Left hindlimb (tissue), 1 donor: ENCODE data around the gene ARID1B.

Source experiments
- DNase-seq: peaks from one replicate; pipeline ENCODE4 v3.0.0-alpha.2; 2018

ARID1B gene

DNA sequence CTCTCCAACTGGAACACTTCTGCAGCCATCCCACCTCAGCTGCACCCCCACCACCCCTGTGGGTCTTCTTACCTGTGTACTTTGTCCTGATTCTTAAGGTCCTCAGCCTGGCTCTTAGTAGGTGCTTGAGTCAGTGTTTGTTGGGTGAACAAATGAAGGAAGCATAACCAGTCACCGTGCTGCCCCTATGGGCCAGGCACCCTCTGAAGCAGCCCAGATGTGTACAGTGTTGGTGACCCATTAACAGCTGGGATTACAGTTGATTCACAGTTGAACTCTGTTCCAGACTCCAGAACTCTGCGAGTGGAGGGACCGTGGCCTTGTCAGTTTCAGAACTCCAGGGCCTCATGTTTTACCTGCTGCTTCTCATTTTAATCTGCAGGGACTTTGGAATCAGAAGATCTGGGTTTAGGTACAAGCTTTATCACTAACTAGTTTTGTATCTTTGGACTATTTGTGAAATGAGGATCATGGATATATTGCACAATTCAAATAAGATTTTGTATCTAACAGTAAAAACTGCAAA is 342.4 kb downstream of the ARID1B start:
- DNase-seq, result no peak

DNA sequence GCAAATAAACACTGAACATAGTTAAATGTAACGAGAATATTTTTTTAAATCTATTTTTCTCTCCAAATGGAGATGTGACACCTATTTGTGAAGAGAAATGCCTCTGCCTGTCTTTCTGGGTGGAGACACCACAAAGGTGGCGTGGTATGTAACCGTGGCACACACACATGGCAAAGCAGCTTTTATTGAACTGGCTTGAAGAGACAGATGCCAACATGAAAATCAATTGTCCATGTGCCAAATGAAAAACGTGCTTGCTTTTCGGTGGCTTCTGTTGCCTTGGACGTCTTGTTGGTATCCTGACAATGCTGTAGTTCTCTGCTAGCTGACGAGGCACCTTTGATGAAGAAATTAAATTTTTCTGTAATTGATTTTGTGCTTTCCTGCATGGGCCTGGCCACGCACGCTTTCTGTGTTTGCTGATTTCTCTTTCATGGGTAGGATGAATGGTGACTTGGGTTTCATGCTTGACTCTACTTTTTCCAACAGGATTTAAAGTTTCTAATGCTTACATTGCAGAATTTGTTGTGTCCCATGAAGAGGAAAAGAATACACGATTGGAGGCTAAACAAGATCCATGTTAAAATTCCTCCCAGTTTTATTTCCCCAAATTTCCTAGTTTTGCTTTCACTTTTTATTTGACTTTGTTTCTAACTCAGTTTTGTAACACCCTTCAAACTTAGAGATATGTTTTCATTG is 343.5 kb downstream of the ARID1B start:
- DNase-seq, result no peak

DNA sequence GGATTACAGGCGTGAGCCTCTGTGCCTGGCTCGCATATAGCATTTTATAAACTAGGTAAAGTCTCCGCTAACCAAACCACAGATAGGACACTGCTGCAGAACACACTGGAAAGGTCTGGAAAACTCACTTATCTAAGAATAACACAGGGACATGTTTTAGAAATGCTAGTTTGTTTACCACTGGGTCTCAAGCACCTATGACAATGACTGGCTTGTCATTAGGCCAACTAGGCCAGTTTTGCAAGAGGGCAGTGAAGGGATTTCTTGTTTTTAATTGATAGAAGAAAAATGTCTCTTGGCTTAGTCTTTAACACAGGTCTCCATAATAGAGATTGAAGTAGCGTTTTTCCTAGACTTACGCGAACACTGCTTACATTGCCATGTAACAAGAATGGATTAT is 344.7 kb downstream of the ARID1B start:
- no peak for DNase-seq

DNA sequence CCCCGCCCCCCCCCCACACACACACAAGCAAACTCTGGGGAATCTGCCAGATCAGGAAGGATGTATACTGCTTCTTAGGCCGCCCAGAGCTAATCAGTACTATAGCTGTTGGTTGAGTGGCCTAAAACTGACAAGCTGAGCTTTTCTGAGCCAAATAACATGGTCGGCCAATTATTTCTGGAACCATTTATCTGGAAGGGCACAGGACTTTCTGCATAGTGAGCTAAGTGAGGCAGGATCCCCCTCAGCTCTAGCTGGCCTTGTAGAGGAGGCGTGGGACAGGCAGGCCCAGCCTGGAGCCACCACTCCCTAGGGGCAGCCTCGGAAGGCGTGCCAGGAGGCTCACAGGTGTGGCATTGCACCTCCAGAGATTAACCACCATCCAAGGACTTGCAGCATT is 346.1 kb downstream of the ARID1B start:
- DNase-seq, result no peak

DNA sequence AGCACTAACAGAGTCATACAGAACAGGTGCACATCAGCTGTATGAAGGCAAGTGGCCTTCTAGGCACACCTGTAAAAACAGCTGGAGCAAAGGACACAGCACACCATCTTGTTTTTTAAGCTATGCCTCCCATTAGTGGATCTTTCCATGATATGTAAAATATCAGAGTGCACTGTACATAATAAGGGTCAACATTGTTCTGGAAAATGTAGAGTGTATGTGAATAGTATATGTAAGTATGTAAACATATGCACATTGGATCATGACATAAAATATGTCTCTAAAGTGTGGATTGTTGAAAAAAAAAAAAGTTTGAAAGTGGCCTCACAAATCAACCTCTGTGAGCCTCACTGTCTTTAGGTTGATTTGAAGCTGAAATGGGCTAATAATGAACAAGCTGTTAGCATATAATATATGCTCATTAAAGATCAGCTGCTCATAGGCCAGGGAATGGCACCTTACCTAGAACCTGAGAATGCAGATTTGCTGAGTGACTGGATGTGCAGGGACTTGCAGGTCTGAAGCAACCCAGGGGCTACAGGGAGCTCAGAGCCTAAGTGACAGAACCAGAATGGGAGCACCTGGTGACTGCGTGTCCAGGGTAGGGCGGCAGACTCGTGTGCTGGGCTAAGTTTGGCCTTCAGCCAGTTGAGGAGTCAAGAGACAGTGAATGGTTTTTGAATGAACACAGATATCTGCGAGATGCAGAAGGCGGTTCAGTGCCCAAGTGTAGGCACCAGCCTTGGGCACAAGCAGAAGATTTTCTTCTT is 347.5 kb downstream of the ARID1B start:
- DNase-seq, result no peak

DNA sequence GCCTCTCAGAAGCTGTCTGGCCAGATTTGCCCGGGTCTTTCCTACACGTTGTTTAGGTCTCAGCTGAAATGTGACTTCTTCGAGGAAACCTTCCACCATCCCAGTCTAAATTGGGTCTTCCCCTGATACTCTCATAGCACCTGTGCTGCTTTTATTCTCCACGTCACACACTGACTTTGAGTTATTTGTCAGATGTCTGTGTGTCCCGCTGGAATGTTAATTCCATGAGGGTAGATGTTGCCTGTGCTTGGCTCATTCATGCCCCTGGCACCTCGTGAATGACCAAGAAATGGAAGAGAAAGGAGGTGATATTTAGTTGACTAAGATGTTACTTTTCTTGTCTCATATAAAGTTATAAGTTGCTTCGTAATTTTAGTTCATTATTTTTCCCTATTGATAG is 348.4 kb downstream of the ARID1B start:
- DNase-seq, result no peak

DNA sequence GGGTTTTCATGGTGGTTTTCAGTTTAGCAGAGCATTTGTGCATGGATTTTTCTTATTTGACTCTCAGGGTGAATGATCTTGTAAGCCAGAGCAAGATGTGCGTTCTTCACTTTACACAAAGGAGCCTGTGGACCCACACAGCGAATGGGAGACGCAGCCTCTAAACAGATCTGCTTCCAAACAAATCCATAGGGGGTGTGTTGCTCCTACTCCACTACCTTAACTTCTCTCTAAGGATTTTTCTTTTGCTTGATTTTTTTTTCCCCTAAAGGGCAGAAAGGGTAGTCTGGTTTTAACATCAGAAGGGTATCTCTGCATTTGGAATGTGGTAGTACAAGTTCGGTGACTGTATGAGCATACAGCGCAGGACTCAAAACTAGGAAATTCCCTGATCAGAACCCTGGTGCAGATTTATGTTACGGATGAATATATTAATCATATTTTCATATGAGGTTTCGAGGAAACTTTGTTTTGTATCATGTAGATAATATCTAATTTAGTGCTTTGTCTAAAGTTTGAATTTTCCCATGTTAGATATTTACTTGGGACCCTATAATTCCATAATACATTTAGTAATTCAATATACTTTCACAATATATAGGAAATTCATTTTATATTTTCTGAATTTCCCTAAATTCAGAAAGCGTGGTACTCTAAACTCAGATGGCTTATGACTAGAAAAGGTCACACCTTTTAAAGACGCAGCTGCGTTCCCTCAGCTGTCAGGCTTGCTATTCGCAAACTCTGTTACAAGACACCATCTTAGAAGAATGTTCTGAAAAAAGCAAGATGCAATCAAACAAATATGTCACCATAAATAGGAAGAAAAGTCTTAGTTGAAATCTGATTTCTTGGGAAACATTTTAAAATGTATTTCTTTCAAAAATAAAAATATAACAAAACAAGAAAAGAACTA is 349.3 kb downstream of the ARID1B start:
- no peak for DNase-seq

DNA sequence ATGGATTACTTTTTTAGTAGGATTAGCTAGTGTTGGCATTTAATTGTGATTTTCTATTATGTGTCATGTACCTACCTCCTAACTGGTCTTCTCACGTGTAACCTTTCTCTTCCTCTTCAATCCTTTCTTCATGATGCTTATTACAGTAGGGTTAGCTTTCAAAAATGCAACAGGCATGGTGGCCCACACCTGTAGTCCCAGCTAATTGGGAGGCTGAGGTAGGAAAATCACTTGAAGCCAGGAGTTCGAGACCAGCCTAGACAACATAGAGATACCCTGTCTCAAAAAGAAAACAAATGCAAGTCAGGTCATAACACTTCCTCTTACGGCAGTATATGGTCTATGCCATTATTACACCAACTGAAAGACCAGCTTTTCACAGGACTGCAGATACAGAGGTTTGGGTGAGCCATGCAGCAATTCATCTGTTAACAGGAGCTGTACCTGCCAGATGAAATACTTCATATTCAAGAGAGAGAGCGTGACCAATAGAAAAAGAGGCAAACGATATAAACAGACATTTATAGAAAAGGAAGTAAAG is 351.1 kb downstream of the ARID1B start:
- DNase-seq, result no peak

DNA sequence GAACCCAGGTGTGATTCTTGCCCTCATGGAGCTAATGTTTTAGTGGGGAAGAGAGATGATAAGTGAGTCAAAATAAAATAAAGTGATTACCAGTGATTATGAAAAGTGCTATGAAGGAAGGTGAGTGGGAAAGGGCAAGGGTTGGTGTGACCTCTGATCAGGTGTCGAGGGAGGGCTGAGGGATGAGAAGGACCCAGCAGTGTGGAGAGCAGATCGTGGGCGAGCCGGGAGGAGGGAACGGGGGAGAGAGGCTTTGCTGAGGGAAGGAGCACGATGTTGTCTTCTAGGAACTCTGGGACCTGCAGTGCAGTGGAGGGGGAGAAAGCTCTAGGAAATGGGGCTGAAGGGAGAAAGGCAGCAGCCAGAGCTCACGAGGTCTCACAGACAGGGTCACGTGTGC is 354.1 kb downstream of the ARID1B start:
- no peak for DNase-seq

DNA sequence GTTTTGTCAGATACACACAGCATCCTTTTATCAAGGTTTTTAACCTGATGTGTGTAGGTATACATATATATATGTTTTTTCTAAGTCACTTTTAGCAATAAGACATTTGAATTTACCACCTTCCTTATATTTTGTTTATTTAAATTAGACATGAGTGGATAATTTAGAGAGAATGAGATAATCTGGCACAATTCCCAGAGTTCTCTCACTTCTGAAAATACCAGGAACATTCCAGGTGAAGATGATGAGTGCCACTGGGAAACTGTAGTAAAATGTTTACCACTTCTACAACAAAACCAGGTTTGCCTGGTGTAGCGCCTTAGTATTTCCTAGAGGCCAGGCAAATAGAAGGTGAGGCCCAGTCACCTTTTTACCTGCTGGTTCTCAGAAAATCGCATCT is 356.7 kb downstream of the ARID1B start:
- no peak for DNase-seq

DNA sequence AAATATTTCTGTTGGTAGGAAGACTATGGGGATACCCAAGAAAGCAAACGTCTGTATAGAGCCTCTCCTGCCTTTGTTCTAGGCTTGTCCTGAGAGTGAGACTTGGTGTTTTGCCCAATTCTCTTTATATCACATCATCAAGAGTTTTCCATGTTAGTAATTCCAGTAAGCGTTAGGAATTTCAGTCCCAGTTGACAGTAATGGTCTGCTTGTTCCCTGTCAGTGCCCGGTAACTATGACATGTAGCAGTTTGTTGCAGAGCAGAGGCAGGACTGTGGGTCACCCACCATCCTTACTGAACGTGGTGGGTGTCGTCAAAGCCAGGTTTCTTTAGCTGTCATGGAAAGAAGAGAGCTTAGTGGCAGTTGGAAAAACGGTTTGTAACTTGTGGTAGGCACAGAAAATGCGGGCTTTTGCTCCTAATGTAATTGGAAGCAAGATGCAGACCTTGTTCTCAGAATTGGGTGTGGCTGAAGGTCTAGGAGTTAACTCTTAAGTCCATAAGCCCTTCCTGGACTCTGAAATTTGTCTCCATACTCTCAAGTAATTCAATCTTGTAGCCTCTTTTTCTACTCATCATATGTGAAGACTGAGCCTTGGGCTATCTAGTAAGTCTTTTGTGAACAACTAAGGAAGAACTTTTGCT is 357.3 kb downstream of the ARID1B start:
- no peak for DNase-seq

DNA sequence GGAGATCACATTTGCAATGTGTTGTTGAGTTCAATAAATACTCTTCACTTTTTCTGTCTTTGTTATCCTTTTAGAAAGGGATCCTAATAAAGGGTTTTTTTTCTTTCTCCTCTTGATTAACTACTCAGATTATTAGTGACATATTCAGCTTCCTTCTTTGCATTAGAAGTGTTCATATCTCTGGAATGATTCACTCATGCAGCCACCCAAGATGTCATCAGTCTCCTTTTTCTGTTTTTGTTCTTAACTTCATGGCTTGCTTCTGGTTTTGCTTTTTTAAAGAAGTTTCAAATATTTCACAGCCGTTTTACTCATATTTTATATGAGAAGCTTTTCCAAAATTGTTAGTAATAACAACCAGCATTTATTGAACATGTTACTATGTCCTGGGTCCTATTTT is 358.5 kb downstream of the ARID1B start:
- no peak for DNase-seq

DNA sequence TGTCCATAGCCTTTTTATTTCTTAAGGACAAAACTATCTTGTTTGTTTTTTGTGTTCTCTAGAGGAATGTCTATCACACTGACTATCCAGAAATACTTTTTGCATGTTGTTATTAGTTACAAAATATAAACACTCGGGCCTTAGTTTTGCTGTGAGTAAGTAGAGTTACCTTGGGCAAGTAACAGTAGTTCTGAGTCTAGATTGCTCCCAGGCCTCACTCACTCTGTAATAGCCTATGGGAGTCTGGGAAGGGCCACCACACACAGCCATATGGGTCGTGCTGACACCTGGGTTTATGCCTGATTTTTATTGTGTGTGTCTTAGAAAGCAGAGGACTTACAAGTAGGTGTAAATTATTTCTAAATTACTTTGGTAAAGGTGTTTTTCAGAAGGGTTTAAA is 360.3 kb downstream of the ARID1B start:
- no peak for DNase-seq

DNA sequence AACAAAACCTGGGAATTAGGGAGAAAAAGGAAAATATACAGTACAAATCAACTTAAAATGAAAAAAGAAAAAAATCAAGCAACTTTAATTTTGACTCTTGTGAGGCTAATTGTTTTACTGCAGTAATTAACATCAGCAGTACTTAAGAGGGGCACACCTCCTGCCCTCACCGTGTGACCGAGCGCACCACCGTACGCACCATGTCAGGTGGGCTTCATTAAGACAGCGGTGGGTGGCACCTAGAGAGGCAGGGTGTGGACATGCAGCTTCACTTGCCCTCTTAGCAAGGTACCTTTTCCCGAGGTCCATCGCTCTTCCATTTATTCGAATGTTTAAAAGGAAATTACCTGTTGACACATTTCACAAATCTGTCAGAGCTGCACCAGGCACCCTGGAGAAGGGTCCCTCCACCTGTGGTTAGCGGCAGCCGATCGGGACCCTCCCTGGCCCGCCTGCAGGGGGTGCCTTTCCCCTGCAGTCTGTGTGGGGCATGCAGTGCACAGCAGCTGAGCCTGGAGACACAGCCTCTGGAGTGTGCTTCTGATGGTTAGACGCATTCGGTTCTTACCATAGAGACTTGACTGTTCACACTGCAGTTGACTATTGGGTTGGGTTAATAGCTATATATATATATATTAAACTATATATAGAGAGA is 362.0 kb downstream of the ARID1B start:
- no peak for DNase-seq

DNA sequence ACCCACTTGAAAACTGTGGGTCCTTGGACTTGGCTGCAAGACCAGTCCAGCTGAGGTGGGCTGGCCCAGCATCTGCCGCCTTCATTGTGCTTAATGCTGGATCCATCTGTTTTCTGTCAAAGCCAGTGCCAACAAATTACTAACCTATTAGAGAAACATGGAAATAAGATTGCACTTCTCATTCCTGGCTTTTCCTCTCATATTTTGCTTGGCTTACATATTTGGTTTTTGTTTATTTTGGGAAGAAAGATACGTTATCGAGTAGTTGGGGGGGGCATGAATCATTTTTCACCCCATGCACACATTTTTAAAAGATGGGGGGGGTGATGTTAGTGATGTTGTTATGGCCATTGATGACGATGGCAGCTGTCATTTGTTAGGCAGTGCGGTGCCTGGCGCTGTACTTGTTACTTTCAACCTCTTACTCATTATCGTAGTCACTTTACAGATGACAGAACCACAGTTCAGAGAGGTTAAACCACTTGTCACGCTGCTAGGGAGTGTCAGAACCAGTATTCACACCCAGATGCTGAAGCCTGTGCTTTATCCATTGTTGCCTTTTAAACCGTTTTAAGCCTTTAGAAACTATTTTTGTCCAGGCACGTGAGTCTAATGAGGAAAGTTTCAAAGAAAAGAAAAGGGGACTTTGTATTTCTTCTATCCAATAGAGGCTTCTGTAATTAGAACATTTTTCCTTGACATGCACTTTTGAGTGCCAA is 366.2 kb downstream of the ARID1B start:
- DNase-seq, result no peak

DNA sequence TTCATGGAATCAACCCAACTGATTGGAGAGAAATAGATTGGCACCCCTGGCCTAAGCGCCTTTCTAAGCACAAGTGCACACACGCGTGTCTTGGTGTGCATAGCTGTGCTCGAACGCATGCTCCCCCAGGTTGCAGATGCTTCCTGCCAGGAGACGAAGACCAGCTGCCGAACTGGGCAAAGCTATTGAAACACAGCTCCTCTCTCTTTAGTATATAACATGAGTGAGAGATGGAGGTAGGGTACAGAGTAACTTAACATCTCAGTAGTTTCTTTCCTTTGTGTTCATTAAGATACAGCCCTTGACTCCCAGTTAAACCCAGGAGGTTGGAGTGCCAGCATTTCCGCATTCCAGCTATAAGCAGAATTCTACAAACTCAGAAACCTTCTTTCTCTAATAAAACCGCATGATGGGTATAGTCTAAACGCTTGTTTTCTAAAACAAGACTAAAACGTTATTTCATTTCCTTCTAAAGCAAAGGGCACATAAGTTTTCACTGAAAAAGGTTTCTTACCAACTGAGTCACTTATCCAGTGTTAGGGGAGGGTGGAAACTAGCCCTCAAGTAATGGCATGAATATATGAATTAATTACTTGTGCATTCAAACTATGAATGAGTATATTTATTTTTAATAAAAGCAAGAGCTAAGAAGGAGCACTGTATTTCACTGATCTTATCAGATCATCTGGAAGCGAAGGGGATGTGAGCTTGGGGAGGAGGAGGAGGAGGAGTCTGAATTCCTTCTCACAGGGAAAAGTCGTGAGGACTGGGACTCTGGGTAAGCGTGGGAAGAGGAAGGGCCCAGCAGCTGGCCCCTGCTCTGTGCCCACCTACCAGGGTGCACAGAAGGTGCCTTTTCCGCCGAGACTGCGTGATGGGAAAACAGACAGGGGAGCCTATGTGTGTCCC is 367.0 kb downstream of the ARID1B start:
- DNase-seq, result no peak

DNA sequence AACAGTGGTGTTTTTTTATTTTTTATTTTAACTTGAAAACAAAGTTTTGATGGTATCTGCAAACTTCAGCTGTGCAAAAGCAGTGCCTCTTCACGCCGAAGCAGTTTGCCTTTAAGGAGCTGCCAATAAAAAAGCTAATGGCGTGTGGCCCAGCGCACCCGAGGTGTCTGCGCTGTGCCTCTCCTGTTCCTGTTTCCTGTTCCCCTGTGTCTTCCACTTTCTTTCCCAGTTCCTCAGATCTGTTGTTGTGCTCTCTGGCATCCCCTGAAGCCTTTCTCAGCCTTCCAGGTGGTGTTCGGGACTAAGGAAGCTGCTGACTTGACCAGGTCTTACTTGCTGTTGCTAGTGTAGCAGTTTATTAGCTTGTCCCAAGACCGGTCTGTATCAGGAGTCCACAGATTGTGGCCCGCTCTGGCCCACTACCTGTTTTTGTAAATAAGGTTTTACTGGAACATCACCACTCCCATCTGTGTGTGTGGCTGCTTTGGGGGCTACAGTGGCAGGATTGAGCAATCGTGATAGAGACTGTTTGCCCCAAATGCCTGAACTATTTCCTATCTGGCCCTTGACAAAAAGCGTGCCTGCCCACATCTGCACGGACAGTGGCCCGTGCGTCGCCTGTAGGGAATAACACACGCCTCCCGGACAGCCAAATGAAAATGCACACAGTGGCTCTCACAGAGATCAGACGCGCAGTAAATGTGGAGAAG is 367.8 kb downstream of the ARID1B start:
- no peak for DNase-seq

DNA sequence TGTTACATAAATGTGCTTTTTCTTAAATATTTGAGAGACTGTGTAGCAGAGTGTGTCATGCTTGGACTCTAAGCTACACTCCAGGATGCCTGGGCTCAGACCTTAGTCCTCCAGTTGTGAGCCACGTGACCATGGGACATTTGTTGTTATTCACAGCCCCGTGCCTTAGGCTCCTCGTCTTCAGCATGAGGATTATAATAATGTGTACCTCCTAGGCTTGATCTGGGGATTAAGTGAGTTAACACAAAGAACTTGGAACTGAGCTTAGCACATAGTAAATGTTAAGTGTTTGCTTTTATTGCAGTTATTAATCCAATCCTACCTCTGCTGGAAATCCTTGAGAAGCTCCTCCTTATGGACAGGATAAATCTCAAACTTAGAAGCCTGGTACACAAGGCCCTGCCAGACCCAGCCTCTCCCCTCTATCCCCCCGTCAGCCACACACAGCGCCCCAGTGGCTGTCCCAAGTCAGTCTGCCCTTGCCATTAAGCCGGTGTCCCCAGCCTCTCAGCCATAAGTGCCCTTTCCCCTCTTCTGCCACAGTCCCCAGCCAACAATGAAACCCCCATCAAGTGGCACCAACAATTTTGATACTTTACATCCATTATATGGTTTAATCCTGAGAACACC is 368.6 kb downstream of the ARID1B start:
- DNase-seq, result no peak
